Testis (tissue), 2 donors: Measurements from ENCODE around the gene UPF3A.

Experiments
- POLR2A ChIP-seq: fragments of 450-650 bp; IDR thresholded peaks from one replicate; pipeline ENCODE4 v1.6.1; 2017; ENCODE audit warnings: antibody characterized with exemption, mild to moderate bottlenecking, moderate library complexity
- TF ChIP-seq, protein P1 (sequence below), 3 experiments: fragments of 450-650 bp in 2 of 3; fragments of 200-600 bp in 1 of 3; sonication (generic) in 1 of 3; IDR thresholded peaks; one replicate each; pipeline ENCODE4 v1.5.1; 2016 to 2019; ENCODE audit warnings: antibody characterized with exemption in 3 of 3, mild to moderate bottlenecking in 2 of 3, moderate library complexity in 1 of 3

GRCh38 chr13:114258589-114258988, 22.8 kb upstream of the UPF3A start:
- TF ChIP-seq, protein P1, sequence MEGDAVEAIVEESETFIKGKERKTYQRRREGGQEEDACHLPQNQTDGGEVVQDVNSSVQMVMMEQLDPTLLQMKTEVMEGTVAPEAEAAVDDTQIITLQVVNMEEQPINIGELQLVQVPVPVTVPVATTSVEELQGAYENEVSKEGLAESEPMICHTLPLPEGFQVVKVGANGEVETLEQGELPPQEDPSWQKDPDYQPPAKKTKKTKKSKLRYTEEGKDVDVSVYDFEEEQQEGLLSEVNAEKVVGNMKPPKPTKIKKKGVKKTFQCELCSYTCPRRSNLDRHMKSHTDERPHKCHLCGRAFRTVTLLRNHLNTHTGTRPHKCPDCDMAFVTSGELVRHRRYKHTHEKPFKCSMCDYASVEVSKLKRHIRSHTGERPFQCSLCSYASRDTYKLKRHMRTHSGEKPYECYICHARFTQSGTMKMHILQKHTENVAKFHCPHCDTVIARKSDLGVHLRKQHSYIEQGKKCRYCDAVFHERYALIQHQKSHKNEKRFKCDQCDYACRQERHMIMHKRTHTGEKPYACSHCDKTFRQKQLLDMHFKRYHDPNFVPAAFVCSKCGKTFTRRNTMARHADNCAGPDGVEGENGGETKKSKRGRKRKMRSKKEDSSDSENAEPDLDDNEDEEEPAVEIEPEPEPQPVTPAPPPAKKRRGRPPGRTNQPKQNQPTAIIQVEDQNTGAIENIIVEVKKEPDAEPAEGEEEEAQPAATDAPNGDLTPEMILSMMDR (IDR thresholded peaks at IDR 0.05), result no peak
- no peak for TF ChIP-seq POLR2A
